ENCODE measurements around the gene SCN9A.

DNA sequence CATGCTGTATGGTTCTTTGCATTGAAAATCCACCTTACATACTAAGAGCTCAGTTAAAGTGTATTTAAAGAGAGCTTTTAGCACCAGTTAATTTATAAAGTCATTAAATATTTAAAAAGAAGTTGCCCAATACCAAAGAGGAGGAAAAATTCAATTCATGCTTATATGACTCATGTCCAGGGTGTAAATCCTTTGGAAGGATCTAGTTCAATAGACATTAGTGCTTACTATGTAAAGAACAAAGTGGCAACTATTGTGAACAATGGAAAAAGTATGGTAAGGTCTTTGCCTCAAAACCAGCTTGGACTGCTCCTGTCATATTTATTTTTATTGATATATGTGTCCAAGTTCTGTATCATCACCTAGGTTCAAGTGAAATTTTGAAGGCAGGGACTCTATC lies 90.5 kb downstream of the SCN9A start:
- TF ChIP-seq CTCF (IDR thresholded peaks at IDR 0.05; ENCODE audit: insufficient read depth, low read length) (no peak), REST (IDR thresholded peaks at IDR 0.05; ENCODE audit: insufficient replicate concordance, low read depth) (no peak)
